HUES64 (cell line): ENCODE results near the gene PRKCB.
"Not testable (repeated sequence)": the region's sequence is repeated elsewhere in the genome, so short reads cannot be mapped to it uniquely, and the experiment has no call there.

Source experiments
- H3K27ac ChIP-seq: 2 replicates; pipeline ENCODE4 v1.7.0; 2013; ENCODE audit warnings: low read depth, low read length, inconsistent platforms
- H3K27me3 ChIP-seq: 2 replicates; pipeline ENCODE4 v1.6.1; 2013; ENCODE audit warnings: mild to moderate bottlenecking, low read length; ENCODE audit not compliant: insufficient read depth
- H3K36me3 ChIP-seq: 2 replicates; pipeline ENCODE4 v1.6.1; 2013; ENCODE audit warnings: mild to moderate bottlenecking, low read length; ENCODE audit not compliant: insufficient read depth
- H3K4me1 ChIP-seq: 2 replicates; pipeline ENCODE4 v1.6.1; 2013; ENCODE audit warnings: mild to moderate bottlenecking, low read length, moderate library complexity; ENCODE audit not compliant: insufficient read depth
- H3K4me3 ChIP-seq: 2 replicates; pipeline ENCODE4 v1.5.1; 2013; ENCODE audit warnings: mild to moderate bottlenecking, low read length, moderate library complexity
- H3K9ac ChIP-seq: 2 replicates; pipeline ENCODE4 v1.6.1; 2013; ENCODE audit warnings: mild to moderate bottlenecking, low read depth, low read length
- H3K9me3 ChIP-seq: 2 replicates; pipeline ENCODE4 v1.6.1; 2013; ENCODE audit warnings: low read depth, low read length; ENCODE audit not compliant: insufficient read depth
- WGBS: fragments of 150-250, 120-280 bp; methylation state at CpG from one replicate; pipeline ENCODE4 v1.1.7; 2013; ENCODE audit warnings: missing lambda C conversion rate; 5-methylcytosine and 5-hydroxymethylcytosine counted together

Gene PRKCB

GRCh38 chr16:24009955-24010354, 174.2 kb downstream of the PRKCB start:
- WGBS, result 92% methylated on average over 3 of the region's 3 CpGs
- Histone ChIP-seq H3K27me3 (no peaks in the 10 kb centered on the region), H3K27ac (no peak overlapping the region), H3K9ac (no peak overlapping the region), H3K4me3 (no peak overlapping the region), H3K4me1 (no peaks in the 10 kb centered on the region), H3K9me3 (no peaks in the 10 kb centered on the region), H3K36me3 (no peaks in the 10 kb centered on the region)

GRCh38 chr16:24010440-24011089, 174.8 kb downstream of the PRKCB start:
- 54% methylated on average over 8 of the region's 8 CpGs for WGBS
- Histone ChIP-seq H3K9me3 (no peaks in the 10 kb centered on the region), H3K9ac (no peak overlapping the region), H3K4me3 (no peak overlapping the region), H3K36me3 (no peaks in the 10 kb centered on the region), H3K27ac (no peak overlapping the region), H3K4me1 (no peaks in the 10 kb centered on the region), H3K27me3 (no peaks in the 10 kb centered on the region)

GRCh38 chr16:24011237-24011636, 175.5 kb downstream of the PRKCB start:
- no peaks in the 10 kb centered on the region for H3K4me1 ChIP-seq
- H3K27me3 ChIP-seq, result no peaks in the 10 kb centered on the region
- H3K9ac ChIP-seq, result no peak overlapping the region
- H3K36me3 ChIP-seq, result no peaks in the 10 kb centered on the region
- H3K9me3 ChIP-seq, result no peaks in the 10 kb centered on the region
- no peak overlapping the region for H3K27ac ChIP-seq
- no peak overlapping the region for H3K4me3 ChIP-seq

- Histone ChIP-seq H3K27ac (no peak overlapping the region), H3K9ac (no peak overlapping the region), H3K9me3 (no peaks in the 10 kb centered on the region), H3K36me3 (no peaks in the 10 kb centered on the region), H3K4me3 (no peak overlapping the region), H3K27me3 (no peaks in the 10 kb centered on the region), H3K4me1 (no peaks in the 10 kb centered on the region)
- WGBS, result 90% methylated on average over 4 of the region's 5 CpGs
These were observed 177.4 kb downstream of the PRKCB start for GRCh38 chr16:24013054-24013636.

GRCh38 chr16:24013864-24014645, 178.3 kb downstream of the PRKCB start:
- H3K4me3 ChIP-seq, result no peak overlapping the region
- H3K4me1 ChIP-seq, result no peaks in the 10 kb centered on the region
- no peaks in the 10 kb centered on the region for H3K9me3 ChIP-seq
- H3K9ac ChIP-seq, result no peak overlapping the region
- no peaks in the 10 kb centered on the region for H3K36me3 ChIP-seq
- H3K27me3 ChIP-seq, result no peaks in the 10 kb centered on the region
- no peak overlapping the region for H3K27ac ChIP-seq
- 75% methylated on average over 9 of the region's 9 CpGs for WGBS

GRCh38 chr16:24014955-24015354, 179.2 kb downstream of the PRKCB start:
- WGBS, result 93% methylated on average over 7 of the region's 7 CpGs
- not testable (repeated sequence) for H3K27me3 ChIP-seq, H3K27ac ChIP-seq, H3K9ac ChIP-seq, H3K4me3 ChIP-seq, H3K9me3 ChIP-seq, H3K4me1 ChIP-seq, H3K36me3 ChIP-seq

- no peak overlapping the region for H3K9ac ChIP-seq
- WGBS, result 82% methylated on average over 5 of the region's 5 CpGs
- no peaks in the 10 kb centered on the region for H3K9me3 ChIP-seq
- no peaks in the 10 kb centered on the region for H3K27me3 ChIP-seq
- no peak overlapping the region for H3K4me3 ChIP-seq
- H3K27ac ChIP-seq, result no peak overlapping the region
- no peaks in the 10 kb centered on the region for H3K4me1 ChIP-seq
- H3K36me3 ChIP-seq, result no peaks in the 10 kb centered on the region
These were observed 180.1 kb downstream of the PRKCB start for GRCh38 chr16:24015923-24016322.

- no peaks in the 10 kb centered on the region for H3K4me1 ChIP-seq
- no peak overlapping the region for H3K4me3 ChIP-seq
- H3K9me3 ChIP-seq, result no peaks in the 10 kb centered on the region
- WGBS, result 93% methylated on average over 7 of the region's 7 CpGs
- no peak overlapping the region for H3K9ac ChIP-seq
- H3K27ac ChIP-seq, result no peak overlapping the region
- no peaks in the 10 kb centered on the region for H3K36me3 ChIP-seq
- no peaks in the 10 kb centered on the region for H3K27me3 ChIP-seq
These were observed 182.7 kb downstream of the PRKCB start for GRCh38 chr16:24018485-24018884.

GRCh38 chr16:24022797-24023196, 187.0 kb downstream of the PRKCB start:
- Histone ChIP-seq H3K27ac (no peak overlapping the region), H3K4me1 (no peaks in the 10 kb centered on the region), H3K4me3 (no peak overlapping the region), H3K27me3 (no peaks in the 10 kb centered on the region), H3K36me3 (no peaks in the 10 kb centered on the region), H3K9me3 (no peaks in the 10 kb centered on the region), H3K9ac (no peak overlapping the region)
- 84% methylated on average over 3 of the region's 3 CpGs for WGBS

- H3K4me1 ChIP-seq, result no peaks in the 10 kb centered on the region
- H3K4me3 ChIP-seq, result no peak overlapping the region
- H3K9ac ChIP-seq, result no peak overlapping the region
- WGBS, result 85% methylated on average over 6 of the region's 6 CpGs
- H3K9me3 ChIP-seq, result no peaks in the 10 kb centered on the region
- H3K27ac ChIP-seq, result no peak overlapping the region
- H3K27me3 ChIP-seq, result no peaks in the 10 kb centered on the region
- H3K36me3 ChIP-seq, result no peaks in the 10 kb centered on the region
These were observed 187.8 kb downstream of the PRKCB start for GRCh38 chr16:24023621-24024020.

- Histone ChIP-seq H3K36me3 (no peaks in the 10 kb centered on the region), H3K9ac (no peak overlapping the region), H3K4me3 (no peak overlapping the region), H3K27me3 (no peaks in the 10 kb centered on the region), H3K4me1 (no peaks in the 10 kb centered on the region), H3K27ac (no peak overlapping the region), H3K9me3 (no peaks in the 10 kb centered on the region)
- WGBS, result 94% methylated on average over 7 of the region's 7 CpGs
These were observed 189.2 kb downstream of the PRKCB start for GRCh38 chr16:24024971-24025370.
